GM23338 (cell line): Measurements from ENCODE around the gene LAMA4.

ENCODE experiments used
- CREB1 ChIP-seq: fragments of 250-450 bp; sonication (Bioruptor Pico); IDR thresholded peaks from 2 replicates; pipeline ENCODE4 v1.5.0; 2020; ENCODE audit warnings: low read depth, mild to moderate bottlenecking, moderate library complexity
- ETS1 ChIP-seq: IDR thresholded peaks from 2 replicates; pipeline ENCODE4 v1.6.1; 2016; ENCODE audit warnings: antibody characterized with exemption
- EZH2 ChIP-seq: fragments of 200-600 bp; sonication (generic); IDR thresholded peaks from one replicate; pipeline ENCODE4 v1.8.0; 2017; ENCODE audit warnings: antibody characterized with exemption, mild to moderate bottlenecking, low read depth; ENCODE audit not compliant: unreplicated experiment
- EZH2phosphoT487 ChIP-seq: fragments of 200-600 bp; sonication (generic); IDR thresholded peaks from one replicate; pipeline ENCODE4 v1.8.1; 2018; ENCODE audit warnings: antibody characterized with exemption; ENCODE audit not compliant: unreplicated experiment
- NANOG ChIP-seq: IDR thresholded peaks from 2 replicates; pipeline ENCODE4 v1.6.1; 2016; ENCODE audit warnings: antibody characterized with exemption, borderline replicate concordance
- POLR2AphosphoS5 ChIP-seq: IDR thresholded peaks from 2 replicates; pipeline ENCODE4 v1.6.1; 2016; ENCODE audit warnings: antibody characterized with exemption, low read depth
- STAT1 ChIP-seq: IDR thresholded peaks from one replicate; pipeline ENCODE4 v1.6.1; 2016; ENCODE audit warnings: antibody characterized with exemption; ENCODE audit not compliant: unreplicated experiment
- ZNF114 ChIP-seq: fragments of 250-450 bp; sonication (Bioruptor Pico); IDR thresholded peaks from 2 replicates; pipeline ENCODE4 v1.5.0; 2020; ENCODE audit warnings: mild to moderate bottlenecking, moderate library complexity
- TF ChIP-seq, protein P1 (sequence below), 2 experiments: fragments of 200-600 bp in 1 of 2; sonication (generic) in 1 of 2; conservative IDR thresholded peaks; 2 replicates each; pipeline versions ENCODE4 v1.5.1 to v1.6.1; 2016 to 2017; ENCODE audit warnings: antibody characterized with exemption in 2 of 2, low read depth in 2 of 2, mild to moderate bottlenecking in 2 of 2, moderate library complexity in 1 of 2
- TF ChIP-seq, protein P2 (sequence below): IDR thresholded peaks from one replicate; pipeline ENCODE4 v1.6.1; 2018; ENCODE audit warnings: antibody characterized with exemption; ENCODE audit not compliant: unreplicated experiment

- no peak for TF ChIP-seq POLR2AphosphoS5
- no peak for TF ChIP-seq STAT1
- TF ChIP-seq, protein P1, sequence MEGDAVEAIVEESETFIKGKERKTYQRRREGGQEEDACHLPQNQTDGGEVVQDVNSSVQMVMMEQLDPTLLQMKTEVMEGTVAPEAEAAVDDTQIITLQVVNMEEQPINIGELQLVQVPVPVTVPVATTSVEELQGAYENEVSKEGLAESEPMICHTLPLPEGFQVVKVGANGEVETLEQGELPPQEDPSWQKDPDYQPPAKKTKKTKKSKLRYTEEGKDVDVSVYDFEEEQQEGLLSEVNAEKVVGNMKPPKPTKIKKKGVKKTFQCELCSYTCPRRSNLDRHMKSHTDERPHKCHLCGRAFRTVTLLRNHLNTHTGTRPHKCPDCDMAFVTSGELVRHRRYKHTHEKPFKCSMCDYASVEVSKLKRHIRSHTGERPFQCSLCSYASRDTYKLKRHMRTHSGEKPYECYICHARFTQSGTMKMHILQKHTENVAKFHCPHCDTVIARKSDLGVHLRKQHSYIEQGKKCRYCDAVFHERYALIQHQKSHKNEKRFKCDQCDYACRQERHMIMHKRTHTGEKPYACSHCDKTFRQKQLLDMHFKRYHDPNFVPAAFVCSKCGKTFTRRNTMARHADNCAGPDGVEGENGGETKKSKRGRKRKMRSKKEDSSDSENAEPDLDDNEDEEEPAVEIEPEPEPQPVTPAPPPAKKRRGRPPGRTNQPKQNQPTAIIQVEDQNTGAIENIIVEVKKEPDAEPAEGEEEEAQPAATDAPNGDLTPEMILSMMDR (conservative IDR thresholded peaks at IDR 0.05; ENCODE audit: low read depth in 2 of 2) = no peak
- TF ChIP-seq, protein P2, sequence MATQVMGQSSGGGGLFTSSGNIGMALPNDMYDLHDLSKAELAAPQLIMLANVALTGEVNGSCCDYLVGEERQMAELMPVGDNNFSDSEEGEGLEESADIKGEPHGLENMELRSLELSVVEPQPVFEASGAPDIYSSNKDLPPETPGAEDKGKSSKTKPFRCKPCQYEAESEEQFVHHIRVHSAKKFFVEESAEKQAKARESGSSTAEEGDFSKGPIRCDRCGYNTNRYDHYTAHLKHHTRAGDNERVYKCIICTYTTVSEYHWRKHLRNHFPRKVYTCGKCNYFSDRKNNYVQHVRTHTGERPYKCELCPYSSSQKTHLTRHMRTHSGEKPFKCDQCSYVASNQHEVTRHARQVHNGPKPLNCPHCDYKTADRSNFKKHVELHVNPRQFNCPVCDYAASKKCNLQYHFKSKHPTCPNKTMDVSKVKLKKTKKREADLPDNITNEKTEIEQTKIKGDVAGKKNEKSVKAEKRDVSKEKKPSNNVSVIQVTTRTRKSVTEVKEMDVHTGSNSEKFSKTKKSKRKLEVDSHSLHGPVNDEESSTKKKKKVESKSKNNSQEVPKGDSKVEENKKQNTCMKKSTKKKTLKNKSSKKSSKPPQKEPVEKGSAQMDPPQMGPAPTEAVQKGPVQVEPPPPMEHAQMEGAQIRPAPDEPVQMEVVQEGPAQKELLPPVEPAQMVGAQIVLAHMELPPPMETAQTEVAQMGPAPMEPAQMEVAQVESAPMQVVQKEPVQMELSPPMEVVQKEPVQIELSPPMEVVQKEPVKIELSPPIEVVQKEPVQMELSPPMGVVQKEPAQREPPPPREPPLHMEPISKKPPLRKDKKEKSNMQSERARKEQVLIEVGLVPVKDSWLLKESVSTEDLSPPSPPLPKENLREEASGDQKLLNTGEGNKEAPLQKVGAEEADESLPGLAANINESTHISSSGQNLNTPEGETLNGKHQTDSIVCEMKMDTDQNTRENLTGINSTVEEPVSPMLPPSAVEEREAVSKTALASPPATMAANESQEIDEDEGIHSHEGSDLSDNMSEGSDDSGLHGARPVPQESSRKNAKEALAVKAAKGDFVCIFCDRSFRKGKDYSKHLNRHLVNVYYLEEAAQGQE = no peak
- no peak for TF ChIP-seq EZH2
- TF ChIP-seq NANOG = no peak
- TF ChIP-seq ETS1 = no peak
- no peak for TF ChIP-seq CREB1 (CRISPR knock-in tag)
- no peak for TF ChIP-seq EZH2phosphoT487
- no peak for TF ChIP-seq ZNF114 (CRISPR knock-in tag)
Observed at GRCh38 chr6:112172540-112172939, 81.8 kb downstream of the LAMA4 start.
